OCI-LY1 (cell line): ENCODE data around the gene TM4SF1.

Experiments
- CTCF ChIP-seq: fragments of 200-600 bp; sonication (generic), shearing (Covaris generic); IDR thresholded peaks from 2 replicates; pipeline ENCODE4 v1.5.1; 2017; ENCODE audit warnings: mild to moderate bottlenecking, antibody characterized with exemption, low read length, moderate library complexity, mixed read lengths
- EZH2 ChIP-seq: fragments of 200-600 bp; sonication (generic), shearing (Covaris generic); IDR thresholded peaks from 2 replicates; pipeline ENCODE4 v1.8.0; 2017; ENCODE audit warnings: borderline replicate concordance, mixed run types, mild to moderate bottlenecking, antibody characterized with exemption, low read length, moderate library complexity, mixed read lengths

- no peak for TF ChIP-seq CTCF
- TF ChIP-seq EZH2 = no peak
These were observed 44.3 kb upstream of the TM4SF1 start for GRCh38 chr3:149421764-149422163.
